22Rv1 (cell line): ENCODE results near the gene FAM163B.

ENCODE experiments used
- CTCF ChIP-seq: fragments of 450-650 bp; IDR thresholded peaks from 2 replicates; pipeline ENCODE4 v1.5.1; 2017; ENCODE audit warnings: mild to moderate bottlenecking
- ZFX ChIP-seq: fragments of 450-650 bp; IDR thresholded peaks from 2 replicates; pipeline ENCODE4 v1.6.1; 2017; ENCODE audit warnings: antibody characterized with exemption, borderline replicate concordance

- no peak for TF ChIP-seq CTCF
- no peak for TF ChIP-seq ZFX
These were observed 46.4 kb downstream of the FAM163B start for GRCh38 chr9:133562611-133563290.
